Glutamatergic neuron (in vitro differentiated cells): ENCODE data around the gene RBP7. TPM values are rescaled to one million over a fixed set of nuclear protein-coding genes. Genes with fewer than 3 reads are reported as not detected.

Source experiments
- DNase-seq: peaks from one replicate; pipeline ENCODE4 v3.0.0; 2022
- H3K27ac Mint-ChIP-seq: one replicate; pipeline ENCODE4 v1.8.0; 2020; ENCODE audit warnings: mild to moderate bottlenecking, mixed read lengths, inconsistent platforms; ENCODE audit not compliant: unreplicated experiment
- H3K27me3 Mint-ChIP-seq: one replicate; pipeline ENCODE4 v1.8.0; 2020; ENCODE audit warnings: mild to moderate bottlenecking, moderate library complexity, mixed read lengths, inconsistent platforms; ENCODE audit not compliant: unreplicated experiment
- H3K36me3 Mint-ChIP-seq: one replicate; pipeline ENCODE4 v1.8.0; 2020; ENCODE audit warnings: mild to moderate bottlenecking, mixed read lengths, inconsistent platforms; ENCODE audit not compliant: unreplicated experiment
- H3K4me1 Mint-ChIP-seq: one replicate; pipeline ENCODE4 v1.8.0; 2020; ENCODE audit warnings: mild to moderate bottlenecking, low read depth, mixed read lengths, inconsistent platforms; ENCODE audit not compliant: unreplicated experiment
- H3K4me3 Mint-ChIP-seq: one replicate; pipeline ENCODE4 v1.8.0; 2020; ENCODE audit warnings: mild to moderate bottlenecking, mixed read lengths, inconsistent platforms; ENCODE audit not compliant: unreplicated experiment
- H3K9me3 Mint-ChIP-seq: one replicate; pipeline ENCODE4 v1.8.0; 2020; ENCODE audit warnings: mild to moderate bottlenecking, moderate library complexity, mixed read lengths, inconsistent platforms; ENCODE audit not compliant: unreplicated experiment
- total RNA-seq: library from RNA; stranded (reverse); fragmentation: NEBNext Ultra II Directional; extraction: Animal tissue kit (Norgen Biotek cat#: 25700); gene quantifications from one replicate; pipeline ENCODE4 v1.2.1, GENCODE V29; 2021; ENCODE audit not compliant: unreplicated experiment
- TF ChIP-seq, protein P1 (sequence below): fragments of 200-600 bp; sonication (generic); IDR thresholded peaks from one replicate; pipeline ENCODE4 v1.5.0; 2021; ENCODE audit not compliant: partially characterized antibody, unreplicated experiment

RBP7 gene
- total RNA-seq, 1 donor from 2014 or later: not detected

DNA sequence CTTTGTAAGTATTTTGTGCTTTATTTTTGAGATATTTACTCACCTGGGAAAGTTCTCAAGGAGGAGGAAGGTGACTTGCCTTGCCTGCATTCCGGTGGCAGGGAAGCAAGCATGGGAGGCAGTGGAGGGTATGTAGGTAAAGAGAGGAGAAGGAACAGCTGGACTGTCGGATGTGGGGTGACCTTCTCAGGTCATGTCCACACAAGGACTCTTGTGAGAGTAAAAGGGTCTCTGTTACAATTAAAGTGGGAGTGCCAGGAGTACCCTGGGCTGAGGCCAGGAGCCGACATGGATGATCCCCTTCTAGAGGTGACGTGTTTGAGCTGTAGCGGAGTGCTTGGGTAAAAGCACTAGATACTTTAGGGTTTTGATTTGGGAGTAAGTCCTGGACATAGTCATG is 60.8 kb downstream of the RBP7 start:
- H3K9me3 Mint-ChIP-seq: no peaks in the 10 kb centered on the region
- TF ChIP-seq, protein P1, sequence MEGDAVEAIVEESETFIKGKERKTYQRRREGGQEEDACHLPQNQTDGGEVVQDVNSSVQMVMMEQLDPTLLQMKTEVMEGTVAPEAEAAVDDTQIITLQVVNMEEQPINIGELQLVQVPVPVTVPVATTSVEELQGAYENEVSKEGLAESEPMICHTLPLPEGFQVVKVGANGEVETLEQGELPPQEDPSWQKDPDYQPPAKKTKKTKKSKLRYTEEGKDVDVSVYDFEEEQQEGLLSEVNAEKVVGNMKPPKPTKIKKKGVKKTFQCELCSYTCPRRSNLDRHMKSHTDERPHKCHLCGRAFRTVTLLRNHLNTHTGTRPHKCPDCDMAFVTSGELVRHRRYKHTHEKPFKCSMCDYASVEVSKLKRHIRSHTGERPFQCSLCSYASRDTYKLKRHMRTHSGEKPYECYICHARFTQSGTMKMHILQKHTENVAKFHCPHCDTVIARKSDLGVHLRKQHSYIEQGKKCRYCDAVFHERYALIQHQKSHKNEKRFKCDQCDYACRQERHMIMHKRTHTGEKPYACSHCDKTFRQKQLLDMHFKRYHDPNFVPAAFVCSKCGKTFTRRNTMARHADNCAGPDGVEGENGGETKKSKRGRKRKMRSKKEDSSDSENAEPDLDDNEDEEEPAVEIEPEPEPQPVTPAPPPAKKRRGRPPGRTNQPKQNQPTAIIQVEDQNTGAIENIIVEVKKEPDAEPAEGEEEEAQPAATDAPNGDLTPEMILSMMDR: no peak
- H3K4me3 Mint-ChIP-seq: peak overlapping the region; percentile 50
- no peaks in the 10 kb centered on the region for H3K36me3 Mint-ChIP-seq
- peaks cover 22% of the 10 kb centered on the region for H3K4me1 Mint-ChIP-seq
- no peak overlapping the region for H3K27ac Mint-ChIP-seq
- DNase-seq: no peak
- H3K27me3 Mint-ChIP-seq: peaks cover 4% of the 10 kb centered on the region

DNA sequence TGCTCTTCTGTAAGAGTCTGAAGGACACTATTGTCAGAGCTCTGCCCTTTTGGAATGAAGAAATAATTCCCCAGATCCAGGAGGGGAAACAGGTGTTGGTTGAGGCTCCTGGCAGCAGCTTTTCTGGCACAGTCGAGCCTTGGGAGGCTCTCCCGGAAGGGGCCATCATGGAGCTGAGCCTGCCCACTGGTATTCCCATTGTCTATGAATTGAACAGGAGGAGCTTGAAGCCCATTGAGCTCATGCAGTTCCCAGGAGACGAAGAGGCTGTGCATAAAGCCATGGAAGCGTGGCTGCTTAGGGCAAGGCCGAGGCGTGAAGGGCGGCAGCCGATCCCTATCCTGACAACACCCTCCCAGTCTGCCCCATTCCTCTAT is 62.3 kb downstream of the RBP7 start:
- Mint-ChIP-seq H3K4me3 (no peak overlapping the region), H3K27ac (no peak overlapping the region), H3K4me1 (peaks cover 22% of the 10 kb centered on the region), H3K36me3 (no peaks in the 10 kb centered on the region), H3K27me3 (peaks cover 3% of the 10 kb centered on the region), H3K9me3 (no peaks in the 10 kb centered on the region)
- DNase-seq: peak; percentile 24
- TF ChIP-seq, protein P1: no peak

DNA sequence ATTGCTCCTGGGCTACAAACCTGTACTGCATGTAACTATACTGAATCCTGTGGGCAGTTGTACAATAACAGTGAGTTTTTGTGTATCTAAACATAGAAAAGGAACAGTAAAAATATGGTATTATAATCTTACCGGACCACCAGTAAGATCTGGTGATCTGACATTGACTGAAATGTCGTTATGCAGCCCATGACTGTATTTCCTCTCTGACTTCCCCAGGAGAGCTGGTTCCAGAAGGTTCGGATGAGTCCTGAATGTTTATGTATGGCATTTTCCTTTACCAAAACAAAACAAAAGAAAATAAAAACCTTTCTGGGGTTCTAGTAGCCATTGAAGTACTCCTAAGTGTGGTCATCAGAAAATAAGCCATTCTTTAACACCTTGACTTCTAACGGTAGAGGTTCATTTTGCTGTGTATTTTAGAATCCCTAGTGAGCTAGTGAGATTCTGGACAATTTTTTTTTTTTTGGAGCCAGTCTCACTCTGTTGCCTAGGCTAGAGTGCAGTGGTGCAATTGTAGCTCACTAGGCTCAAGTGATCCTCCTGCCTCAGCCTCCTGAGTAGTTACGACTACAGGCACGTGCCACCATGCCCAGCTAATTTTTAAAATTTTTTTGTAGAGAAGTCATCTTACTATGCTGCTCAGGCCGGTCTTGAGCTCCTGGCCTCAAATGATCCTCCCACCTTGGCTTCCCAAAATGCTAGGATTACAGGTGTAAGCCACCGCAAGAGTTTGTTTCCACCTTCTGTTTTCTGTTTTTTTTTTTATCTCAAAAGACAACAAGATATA is 63.5 kb downstream of the RBP7 start:
- H3K27me3 Mint-ChIP-seq: no peaks in the 10 kb centered on the region
- TF ChIP-seq, protein P1: no peak
- H3K9me3 Mint-ChIP-seq: no peaks in the 10 kb centered on the region
- no peak overlapping the region for H3K4me3 Mint-ChIP-seq
- H3K27ac Mint-ChIP-seq: no peak overlapping the region
- no peaks in the 10 kb centered on the region for H3K36me3 Mint-ChIP-seq
- H3K4me1 Mint-ChIP-seq: peaks cover 25% of the 10 kb centered on the region
- no peak for DNase-seq

DNA sequence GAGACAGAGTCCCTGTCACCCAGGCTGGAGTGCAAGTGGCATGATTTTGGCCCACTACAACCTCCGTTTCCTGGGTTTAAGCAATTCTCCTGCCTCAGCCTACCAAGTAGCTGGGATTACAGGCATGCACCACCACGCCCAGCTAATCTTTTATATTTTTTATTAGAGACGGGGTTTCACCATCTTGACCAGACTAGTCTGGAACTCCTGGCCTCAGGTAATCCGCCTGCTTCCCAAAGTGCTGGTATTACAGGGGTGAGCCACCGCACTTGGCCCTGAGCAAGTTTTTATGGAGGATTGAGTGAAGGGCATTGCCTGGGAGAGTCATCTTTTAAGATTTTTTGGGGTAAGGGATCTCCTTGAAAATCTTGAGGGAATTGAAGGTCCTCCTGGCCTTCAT is 64.2 kb downstream of the RBP7 start:
- no peak for DNase-seq
- Mint-ChIP-seq H3K4me1 (peaks cover 24% of the 10 kb centered on the region), H3K9me3 (no peaks in the 10 kb centered on the region), H3K36me3 (no peaks in the 10 kb centered on the region), H3K27ac (no peak overlapping the region), H3K4me3 (no peak overlapping the region), H3K27me3 (no peaks in the 10 kb centered on the region)
- TF ChIP-seq, protein P1: no peak

DNA sequence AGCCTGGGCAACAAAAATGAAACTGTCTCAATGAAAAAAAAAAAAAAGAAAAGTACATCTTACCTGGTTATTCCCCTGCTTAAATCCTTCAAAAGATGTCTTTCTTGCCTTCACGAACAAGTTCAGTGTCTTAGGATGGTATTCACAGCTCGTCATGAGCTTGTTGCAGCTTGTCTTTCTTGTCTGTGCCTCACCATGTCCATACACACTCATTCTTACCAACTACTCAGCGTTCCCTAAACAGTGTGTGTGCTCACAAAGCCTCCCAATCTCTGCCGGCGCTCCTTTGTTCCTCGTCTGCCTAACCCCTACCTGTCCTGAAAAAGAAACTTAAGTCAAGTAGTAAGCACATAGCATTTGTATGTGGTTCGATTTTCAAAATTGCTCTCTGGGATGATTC is 66.8 kb downstream of the RBP7 start:
- no peak for DNase-seq
- peak overlapping the region; percentile 11 for H3K27ac Mint-ChIP-seq
- H3K36me3 Mint-ChIP-seq: no peaks in the 10 kb centered on the region
- peaks cover 13% of the 10 kb centered on the region for H3K4me1 Mint-ChIP-seq
- no peaks in the 10 kb centered on the region for H3K27me3 Mint-ChIP-seq
- no peak overlapping the region for H3K4me3 Mint-ChIP-seq
- TF ChIP-seq, protein P1: no peak
- H3K9me3 Mint-ChIP-seq: no peaks in the 10 kb centered on the region
